ENCODE data around the gene STAT4. TPM values are rescaled to one million over a fixed set of nuclear protein-coding genes. Genes with fewer than 3 reads are reported as not detected.

The STAT4 gene
- total RNA-seq, 1 experiment from 2014 or later: 0.33 TPM

- H2BK5ac ChIP-seq (ENCODE audit: insufficient read length, low read length): no peak overlapping the region
- no CpG with 5 or more reads among the region's 4 CpGs for WGBS (ENCODE audit: extremely low coverage, insufficient read length, low lambda C conversion rate)
These were observed 38.3 kb downstream of the STAT4 start for GRCh38 chr2:191112448-191112901.

More at GRCh38 chr2:191112448-191112901, 38.3 kb downstream of the STAT4 start:
- Histone ChIP-seq H2BK20ac (ENCODE audit: low read depth, low read length, poor library complexity, severe bottlenecking) (no peak overlapping the region), H3K27me3 (ENCODE audit: insufficient read depth, low read length) (no peaks in the 10 kb centered on the region), H3K27ac (ENCODE audit: insufficient read length, low read depth, low read length) (no peak overlapping the region), H2BK15ac (ENCODE audit: low read depth, low read length) (no peak overlapping the region), H3K56ac (ENCODE audit: insufficient read length, low read depth, low read length) (no peak overlapping the region), H3K14ac (ENCODE audit: insufficient read depth, low read length) (no peak overlapping the region), H3K79me2 (ENCODE audit: insufficient read depth, low read length) (no peaks in the 10 kb centered on the region), H4K91ac (ENCODE audit: insufficient read length, low read depth, low read length) (no peak overlapping the region), H3T11ph (ENCODE audit: low read length) (no peak overlapping the region), H3K4ac (ENCODE audit: low read depth, low read length) (no peak overlapping the region), H3K18ac (ENCODE audit: insufficient read length, low read depth, low read length) (no peak overlapping the region), H3K23ac (ENCODE audit: insufficient read length, low read depth, low read length) (no peak overlapping the region), H3K79me1 (ENCODE audit: insufficient read depth, low read depth, low read length, poor library complexity, severe bottlenecking) (no peaks in the 10 kb centered on the region), H3K9ac (ENCODE audit: extremely low read depth, insufficient read length, low read length) (no peak overlapping the region), H3K4me1 (ENCODE audit: insufficient read depth, low read length) (no peaks in the 10 kb centered on the region), H3K4me2 (ENCODE audit: insufficient read depth, insufficient read length, low read length) (no peak overlapping the region), H4K5ac (ENCODE audit: insufficient read length, low read depth, low read length) (no peak overlapping the region), H2AK5ac (ENCODE audit: insufficient read length, low read length) (no peak overlapping the region), H2BK120ac (ENCODE audit: low read depth, low read length, poor library complexity, severe bottlenecking) (no peak overlapping the region), H2BK12ac (ENCODE audit: insufficient read length, low read depth, low read length) (no peak overlapping the region), H3K23me2 (ENCODE audit: insufficient read length, low read depth, low read length, poor library complexity, severe bottlenecking) (no peaks in the 10 kb centered on the region), H4K20me1 (ENCODE audit: control insufficient read depth, insufficient read depth, insufficient read length) (no peaks in the 10 kb centered on the region), H4K8ac (replicated peaks; ENCODE audit: insufficient read length, low read depth, low read length) (no peak overlapping the region), H2AFZ (ENCODE audit: low read length) (no peak overlapping the region), H3K9me3 (ENCODE audit: control insufficient read depth, low read depth, low read length) (no peaks in the 10 kb centered on the region)
- no peak for TF ChIP-seq CTCF (conservative IDR thresholded peaks at IDR 0.05)
- no peaks in the 10 kb centered on the region for H3K4me1 Mint-ChIP-seq
- no peaks in the 10 kb centered on the region for H3K27me3 Mint-ChIP-seq (ENCODE audit: low read depth)
- DNase-seq: no peak
- no peak overlapping the region for H3K4me3 Mint-ChIP-seq
- H3K9me3 Mint-ChIP-seq: no peaks in the 10 kb centered on the region
- H3K36me3 Mint-ChIP-seq (ENCODE audit: insufficient read depth in 1 of 3, low read depth in 3 of 3): no peaks in the 10 kb centered on the region
- no peak overlapping the region for H3K27ac Mint-ChIP-seq
